ENCODE data around the gene NUP42. TPM values are rescaled to one million over a fixed set of nuclear protein-coding genes. Genes with fewer than 3 reads are reported as not detected.
A peak's percentile ranks its signal among the peaks of the same experiment; 100 is the strongest.

Gene NUP42
- total and polyA plus RNA-seq, 2 of the 13 experiments (the other 11 are each of a cell fraction or from before 2014, with no cell fraction given) = 32.0 to 51.5 TPM

DNA sequence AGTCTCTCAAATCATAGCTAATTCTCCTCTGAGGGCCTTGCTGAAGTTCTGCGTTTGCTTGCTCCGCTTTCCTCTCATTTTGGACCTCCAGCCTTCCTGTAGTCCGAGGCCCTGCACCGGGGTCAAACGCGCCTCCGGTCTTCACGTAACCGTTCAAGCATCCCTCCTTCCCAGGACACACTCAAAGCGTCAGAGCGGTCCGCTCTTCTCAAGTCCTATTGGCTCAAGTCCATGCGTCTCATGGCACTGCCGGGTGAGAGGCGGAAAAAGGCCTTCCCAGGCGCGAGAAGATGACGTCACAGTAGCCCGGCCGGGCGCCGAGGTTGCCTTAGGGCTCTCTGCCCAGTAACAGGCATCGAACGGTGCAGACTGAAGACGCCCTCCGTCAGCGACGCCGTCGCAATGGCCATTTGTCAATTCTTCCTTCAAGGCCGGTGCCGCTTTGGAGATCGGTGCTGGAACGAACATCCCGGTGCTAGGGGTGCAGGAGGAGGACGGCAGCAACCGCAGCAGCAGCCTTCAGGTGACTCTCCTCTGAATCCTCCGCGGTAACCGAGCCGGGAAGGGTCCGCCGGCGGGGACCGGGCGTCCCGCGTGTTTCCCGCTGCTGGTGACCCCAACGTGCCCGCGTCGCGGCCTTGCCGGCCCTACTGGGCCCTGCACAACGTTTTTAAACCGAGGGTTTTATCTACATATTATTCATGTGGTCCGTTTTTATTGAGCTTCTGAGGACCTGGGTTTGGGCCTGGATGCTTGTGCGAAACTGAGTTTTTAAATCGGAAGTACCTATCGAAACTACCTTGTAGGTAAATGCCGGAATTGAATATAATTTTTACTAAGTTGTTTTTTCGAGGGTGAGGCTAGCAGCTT is at the start of gene NUP42 (continued):
- TF ChIP-seq, protein P1, sequence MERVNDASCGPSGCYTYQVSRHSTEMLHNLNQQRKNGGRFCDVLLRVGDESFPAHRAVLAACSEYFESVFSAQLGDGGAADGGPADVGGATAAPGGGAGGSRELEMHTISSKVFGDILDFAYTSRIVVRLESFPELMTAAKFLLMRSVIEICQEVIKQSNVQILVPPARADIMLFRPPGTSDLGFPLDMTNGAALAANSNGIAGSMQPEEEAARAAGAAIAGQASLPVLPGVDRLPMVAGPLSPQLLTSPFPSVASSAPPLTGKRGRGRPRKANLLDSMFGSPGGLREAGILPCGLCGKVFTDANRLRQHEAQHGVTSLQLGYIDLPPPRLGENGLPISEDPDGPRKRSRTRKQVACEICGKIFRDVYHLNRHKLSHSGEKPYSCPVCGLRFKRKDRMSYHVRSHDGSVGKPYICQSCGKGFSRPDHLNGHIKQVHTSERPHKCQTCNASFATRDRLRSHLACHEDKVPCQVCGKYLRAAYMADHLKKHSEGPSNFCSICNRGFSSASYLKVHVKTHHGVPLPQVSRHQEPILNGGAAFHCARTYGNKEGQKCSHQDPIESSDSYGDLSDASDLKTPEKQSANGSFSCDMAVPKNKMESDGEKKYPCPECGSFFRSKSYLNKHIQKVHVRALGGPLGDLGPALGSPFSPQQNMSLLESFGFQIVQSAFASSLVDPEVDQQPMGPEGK (CRISPR knock-in tag; IDR thresholded peaks at IDR 0.05) = peak; percentile 30; the same call in 1 of the 2 replicates
- TF ChIP-seq, protein P2, sequence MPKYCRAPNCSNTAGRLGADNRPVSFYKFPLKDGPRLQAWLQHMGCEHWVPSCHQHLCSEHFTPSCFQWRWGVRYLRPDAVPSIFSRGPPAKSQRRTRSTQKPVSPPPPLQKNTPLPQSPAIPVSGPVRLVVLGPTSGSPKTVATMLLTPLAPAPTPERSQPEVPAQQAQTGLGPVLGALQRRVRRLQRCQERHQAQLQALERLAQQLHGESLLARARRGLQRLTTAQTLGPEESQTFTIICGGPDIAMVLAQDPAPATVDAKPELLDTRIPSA (CRISPR knock-in tag; IDR thresholded peaks at IDR 0.05; ENCODE audit: borderline replicate concordance) = no peak
- peak; percentile 94 for TF ChIP-seq KDM5A (IDR thresholded peaks at IDR 0.05; ENCODE audit: borderline replicate concordance, low read length)
- TF ChIP-seq, protein P3, sequence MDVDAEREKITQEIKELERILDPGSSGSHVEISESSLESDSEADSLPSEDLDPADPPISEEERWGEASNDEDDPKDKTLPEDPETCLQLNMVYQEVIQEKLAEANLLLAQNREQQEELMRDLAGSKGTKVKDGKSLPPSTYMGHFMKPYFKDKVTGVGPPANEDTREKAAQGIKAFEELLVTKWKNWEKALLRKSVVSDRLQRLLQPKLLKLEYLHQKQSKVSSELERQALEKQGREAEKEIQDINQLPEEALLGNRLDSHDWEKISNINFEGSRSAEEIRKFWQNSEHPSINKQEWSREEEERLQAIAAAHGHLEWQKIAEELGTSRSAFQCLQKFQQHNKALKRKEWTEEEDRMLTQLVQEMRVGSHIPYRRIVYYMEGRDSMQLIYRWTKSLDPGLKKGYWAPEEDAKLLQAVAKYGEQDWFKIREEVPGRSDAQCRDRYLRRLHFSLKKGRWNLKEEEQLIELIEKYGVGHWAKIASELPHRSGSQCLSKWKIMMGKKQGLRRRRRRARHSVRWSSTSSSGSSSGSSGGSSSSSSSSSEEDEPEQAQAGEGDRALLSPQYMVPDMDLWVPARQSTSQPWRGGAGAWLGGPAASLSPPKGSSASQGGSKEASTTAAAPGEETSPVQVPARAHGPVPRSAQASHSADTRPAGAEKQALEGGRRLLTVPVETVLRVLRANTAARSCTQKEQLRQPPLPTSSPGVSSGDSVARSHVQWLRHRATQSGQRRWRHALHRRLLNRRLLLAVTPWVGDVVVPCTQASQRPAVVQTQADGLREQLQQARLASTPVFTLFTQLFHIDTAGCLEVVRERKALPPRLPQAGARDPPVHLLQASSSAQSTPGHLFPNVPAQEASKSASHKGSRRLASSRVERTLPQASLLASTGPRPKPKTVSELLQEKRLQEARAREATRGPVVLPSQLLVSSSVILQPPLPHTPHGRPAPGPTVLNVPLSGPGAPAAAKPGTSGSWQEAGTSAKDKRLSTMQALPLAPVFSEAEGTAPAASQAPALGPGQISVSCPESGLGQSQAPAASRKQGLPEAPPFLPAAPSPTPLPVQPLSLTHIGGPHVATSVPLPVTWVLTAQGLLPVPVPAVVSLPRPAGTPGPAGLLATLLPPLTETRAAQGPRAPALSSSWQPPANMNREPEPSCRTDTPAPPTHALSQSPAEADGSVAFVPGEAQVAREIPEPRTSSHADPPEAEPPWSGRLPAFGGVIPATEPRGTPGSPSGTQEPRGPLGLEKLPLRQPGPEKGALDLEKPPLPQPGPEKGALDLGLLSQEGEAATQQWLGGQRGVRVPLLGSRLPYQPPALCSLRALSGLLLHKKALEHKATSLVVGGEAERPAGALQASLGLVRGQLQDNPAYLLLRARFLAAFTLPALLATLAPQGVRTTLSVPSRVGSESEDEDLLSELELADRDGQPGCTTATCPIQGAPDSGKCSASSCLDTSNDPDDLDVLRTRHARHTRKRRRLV (CRISPR knock-in tag; IDR thresholded peaks at IDR 0.05) = peak; percentile 35; the same call in 1 of the 2 replicates
- peak; percentile 70; the same call in 1 of the 2 replicates for TF ChIP-seq GFI1 (CRISPR knock-in tag; IDR thresholded peaks at IDR 0.05; ENCODE audit: borderline replicate concordance)
- 0 out of 2 replicates have a peak, but pooled peaks have one; percentile 24 for TF ChIP-seq SP140L (CRISPR knock-in tag; IDR thresholded peaks at IDR 0.05; ENCODE audit: borderline replicate concordance)
- no peak for TF ChIP-seq NBN (conservative IDR thresholded peaks at IDR 0.05)
- no peak for TF ChIP-seq MEIS2 (CRISPR knock-in tag; IDR thresholded peaks at IDR 0.05)
- TF ChIP-seq ZBTB7A (CRISPR knock-in tag; IDR thresholded peaks at IDR 0.05) = no peak
- TF ChIP-seq ZNF549 (CRISPR knock-in tag; IDR thresholded peaks at IDR 0.05) = no peak
- TF ChIP-seq CENPX (CRISPR knock-in tag; IDR thresholded peaks at IDR 0.05) = no peak
- peak; percentile 64; the same call in 1 of the 2 replicates for TF ChIP-seq ZNF274 (CRISPR knock-in tag; IDR thresholded peaks at IDR 0.05)
- no peak for TF ChIP-seq ZNF550 (CRISPR knock-in tag; IDR thresholded peaks at IDR 0.05; ENCODE audit: borderline replicate concordance)
- TF ChIP-seq MEF2D (CRISPR knock-in tag; IDR thresholded peaks at IDR 0.05) = peak; percentile 77
- TF ChIP-seq CHD4 (IDR thresholded peaks at IDR 0.05; ENCODE audit: borderline replicate concordance, low read length) = no peak
- TF ChIP-seq ZNF205 (CRISPR knock-in tag; IDR thresholded peaks at IDR 0.05) = 0 out of 2 replicates have a peak, but pooled peaks have one; percentile 49
- peak; percentile 100 for TF ChIP-seq CREB1 (IDR thresholded peaks at IDR 0.05)
- TF ChIP-seq CREB1 (CRISPR knock-in tag; IDR thresholded peaks at IDR 0.05) = peak; percentile 100
- TF ChIP-seq MATR3 (CRISPR knock-in tag; IDR thresholded peaks at IDR 0.05) = no peak
- no peak for TF ChIP-seq ATAD3A (CRISPR knock-in tag; IDR thresholded peaks at IDR 0.05)
- TF ChIP-seq ZNF552 (CRISPR knock-in tag; IDR thresholded peaks at IDR 0.05; ENCODE audit: borderline replicate concordance) = peak; percentile 80; the same call in 1 of the 2 replicates
- no peak for TF ChIP-seq TAF15 (IDR thresholded peaks at IDR 0.05; ENCODE audit: low read depth, low read length, poor library complexity, severe bottlenecking)

All from HepG2 (cell line).